GM18526 (cell line): ENCODE data around the gene ERICH3.

Source experiments
- POLR2A ChIP-seq: IDR thresholded peaks from 3 replicates; pipeline ENCODE4 v1.6.1; 2011; ENCODE audit not compliant: insufficient read length; ENCODE audit errors: extremely low read depth

The ERICH3 gene

DNA sequence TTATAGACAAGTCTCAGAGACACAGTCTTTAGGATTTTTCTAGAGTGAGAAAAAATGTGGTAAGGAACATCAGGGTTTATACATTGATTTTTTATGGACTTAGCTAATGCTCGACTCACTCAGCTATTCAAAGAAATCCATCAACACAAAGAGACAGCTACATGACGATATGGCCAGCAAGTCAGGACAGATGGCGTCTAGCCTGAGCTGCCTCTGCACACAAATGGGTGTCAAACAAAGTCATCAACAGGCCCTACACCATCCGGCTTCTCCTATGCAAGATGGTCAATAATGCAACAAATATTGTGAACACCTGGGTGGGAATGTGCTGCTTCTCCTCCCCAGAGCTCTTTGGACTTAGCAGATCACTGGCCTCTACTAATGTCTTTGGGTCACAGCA lies 13.3 kb upstream of the ERICH3 start:
- TF ChIP-seq POLR2A = no peak

DNA sequence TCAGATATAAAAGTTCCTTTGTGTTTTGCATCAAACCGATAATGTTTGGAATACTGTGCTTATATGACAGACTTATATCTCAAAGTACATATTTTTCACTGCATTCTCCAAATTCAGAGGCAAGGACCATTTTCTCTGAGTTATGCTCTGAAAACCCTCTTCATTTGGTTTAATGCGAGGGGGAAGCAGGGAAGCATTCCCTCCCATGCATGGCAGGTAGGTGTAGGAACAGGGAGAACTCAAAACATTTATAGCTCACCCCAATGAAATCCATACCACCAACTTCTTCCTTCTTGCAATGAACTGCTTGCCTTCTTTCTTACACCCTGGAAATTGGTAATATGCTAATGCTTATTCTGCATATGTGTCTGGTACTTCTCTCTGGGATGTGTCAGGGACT lies 10.7 kb upstream of the ERICH3 start:
- TF ChIP-seq POLR2A = no peak

DNA sequence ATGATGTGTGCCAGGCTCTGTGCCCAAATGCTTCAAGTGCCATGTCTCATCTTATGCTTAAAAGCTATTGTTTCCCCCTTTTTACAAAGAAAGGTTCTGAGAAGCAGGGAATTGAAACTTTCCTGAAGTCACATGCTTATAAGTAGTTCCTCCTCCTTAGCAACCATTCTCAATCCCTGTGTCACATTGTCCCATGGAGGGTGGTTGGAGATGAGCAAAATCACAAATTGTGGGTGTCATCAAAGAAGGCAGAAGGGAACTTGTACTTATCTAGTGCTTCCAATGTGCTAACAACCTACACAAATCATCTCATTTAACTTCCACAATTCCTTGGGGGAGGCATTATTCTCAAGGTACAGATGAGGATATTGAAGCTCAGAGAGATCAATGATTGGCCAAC lies 10.1 kb upstream of the ERICH3 start:
- no peak for TF ChIP-seq POLR2A

DNA sequence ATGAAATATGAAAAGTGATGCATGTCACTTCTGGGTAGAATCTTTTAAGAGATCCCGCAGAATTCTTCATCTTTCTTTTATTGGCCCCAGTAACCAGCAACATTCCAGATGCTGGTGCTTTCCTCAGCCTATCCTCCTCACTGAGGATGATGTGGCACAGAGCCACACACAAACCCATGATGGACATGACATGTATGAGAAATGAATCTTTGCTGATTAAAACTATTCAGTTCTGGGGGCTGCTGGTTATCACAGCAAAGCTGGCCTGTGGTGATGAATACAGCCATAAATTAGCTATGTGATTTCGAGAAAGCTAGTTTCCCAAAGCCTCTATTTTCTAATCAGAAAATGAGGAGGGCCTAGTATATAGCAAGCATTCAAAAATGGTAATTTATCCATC lies 8.3 kb upstream of the ERICH3 start:
- TF ChIP-seq POLR2A = no peak

DNA sequence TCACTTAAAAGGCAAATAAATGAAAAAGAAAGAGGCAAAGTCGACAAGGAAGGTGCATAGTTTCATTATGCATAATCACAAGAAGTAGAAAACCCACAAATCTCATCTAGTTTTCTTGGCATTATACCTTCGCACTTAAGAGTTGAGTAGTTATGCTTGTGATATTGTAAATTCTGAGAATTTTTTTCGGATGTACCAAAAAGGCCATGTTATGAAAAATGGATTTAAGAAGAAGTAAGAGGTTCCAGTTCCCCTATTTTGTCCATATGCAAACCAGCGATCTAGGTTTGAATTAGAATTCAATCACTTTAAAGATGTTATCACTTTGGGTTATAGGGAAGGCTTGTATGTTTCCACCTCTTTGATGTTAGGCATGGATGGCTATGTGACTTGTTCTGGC lies 7.9 kb upstream of the ERICH3 start:
- no peak for TF ChIP-seq POLR2A

DNA sequence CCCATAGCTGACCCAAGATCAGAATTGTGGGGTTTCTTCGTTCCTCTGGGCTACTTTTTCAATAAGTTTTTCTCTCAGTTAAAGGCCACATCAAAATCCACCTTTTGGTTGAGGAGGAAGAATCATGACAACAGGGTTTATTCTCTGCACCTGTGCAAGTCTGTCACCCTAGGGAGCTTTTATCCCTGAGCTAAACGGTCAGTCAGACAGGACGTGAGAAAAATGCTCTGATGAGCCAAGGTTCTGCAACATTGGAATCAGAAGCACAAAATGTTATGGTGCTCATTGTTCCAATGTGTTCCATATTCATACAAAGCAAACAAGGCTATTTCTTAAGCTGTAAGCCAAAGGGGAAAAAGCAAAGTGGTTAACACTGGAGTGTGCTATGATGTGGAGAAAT lies 7.4 kb upstream of the ERICH3 start:
- TF ChIP-seq POLR2A = no peak

DNA sequence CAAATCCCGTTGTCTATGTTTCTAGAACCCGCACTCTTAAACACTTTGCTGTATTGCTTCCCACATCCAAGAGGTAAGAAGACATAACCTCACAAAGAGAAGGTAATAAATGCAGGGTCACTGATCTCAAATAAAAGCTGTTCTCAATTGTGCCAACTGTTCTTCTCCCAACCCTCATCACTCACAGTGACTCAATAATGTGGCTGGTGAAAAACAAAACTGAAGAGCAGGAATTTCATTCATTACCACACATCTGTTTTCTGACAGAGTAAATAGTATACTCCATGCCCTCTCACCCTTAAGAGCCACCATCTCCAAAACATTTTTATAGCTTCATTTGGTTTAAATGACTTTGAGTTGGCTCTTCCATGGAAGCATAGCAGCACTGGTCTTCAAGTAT lies 6.2 kb upstream of the ERICH3 start:
- TF ChIP-seq POLR2A = no peak

DNA sequence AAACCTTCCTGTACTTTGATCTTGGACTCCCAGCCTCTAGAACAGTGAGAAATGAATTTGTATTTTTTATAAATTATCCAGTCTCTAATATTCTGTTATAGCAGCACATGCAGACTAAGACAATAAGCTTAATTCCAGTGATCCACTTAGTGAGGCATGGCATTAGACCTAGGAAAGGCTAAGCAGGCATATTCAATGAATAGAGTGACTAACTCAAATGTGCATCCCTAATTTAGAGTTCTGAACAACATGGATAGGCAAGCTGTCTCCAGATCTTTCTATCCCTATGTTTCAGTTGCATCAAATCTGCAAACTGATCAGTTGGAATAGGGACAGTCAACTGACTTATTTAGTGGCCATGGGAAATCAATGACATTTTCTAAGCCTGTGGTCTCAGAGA lies 4.3 kb upstream of the ERICH3 start:
- TF ChIP-seq POLR2A = no peak

DNA sequence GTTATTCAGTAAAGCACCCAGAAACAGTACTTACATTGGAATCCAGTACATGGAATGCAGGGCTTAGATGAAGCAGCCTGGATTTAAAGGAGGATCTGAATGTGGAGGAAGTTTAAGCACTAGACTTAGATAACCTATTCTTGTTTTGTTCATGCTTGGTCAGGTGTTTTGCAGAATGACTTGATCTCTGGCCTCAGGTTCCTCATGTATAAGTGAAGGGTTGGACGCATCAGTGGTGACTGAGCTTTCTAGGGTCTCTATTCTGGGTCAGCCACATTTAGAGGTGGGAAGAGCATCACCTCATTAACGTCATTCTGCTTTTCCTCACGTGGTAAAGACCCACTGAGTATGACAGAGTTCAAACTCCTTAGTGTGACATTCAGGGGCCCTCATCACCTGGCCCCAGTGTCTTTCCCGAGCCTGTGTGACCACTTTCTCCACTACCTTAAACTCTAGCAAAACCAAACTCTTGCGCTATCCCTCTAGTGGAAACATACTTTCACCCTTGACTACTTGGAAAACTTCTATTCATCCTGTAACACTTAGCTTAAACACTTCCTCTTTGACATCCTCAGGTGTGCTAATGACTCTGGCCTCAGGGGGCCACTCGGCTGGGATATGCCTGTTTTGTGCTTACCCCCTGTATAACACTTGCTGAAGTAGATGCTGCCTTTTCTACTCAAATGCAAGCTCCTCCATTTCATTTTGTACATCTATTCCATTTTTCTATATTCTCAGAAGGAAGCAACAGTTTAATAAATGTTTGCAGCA lies 871 bp upstream of the ERICH3 start:
- TF ChIP-seq POLR2A = no peak

DNA sequence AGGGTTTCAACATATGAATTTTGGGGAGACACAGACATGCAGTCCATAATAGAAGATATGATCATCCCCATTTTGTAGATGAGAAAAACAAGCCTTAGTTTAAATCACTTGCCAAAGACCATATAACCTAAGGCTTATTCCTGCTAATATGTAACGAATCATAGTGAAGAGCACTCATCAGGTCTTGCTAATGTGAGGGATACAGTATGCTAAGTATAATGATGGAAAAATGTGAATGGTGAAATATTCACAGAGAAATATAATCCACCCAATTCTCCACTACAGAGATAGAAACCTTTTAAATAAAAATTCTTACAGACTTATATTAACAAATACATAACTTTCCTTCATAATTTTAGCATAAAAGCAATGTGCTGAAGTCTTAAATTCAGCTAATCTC lies 18.9 kb downstream of the ERICH3 start:
- no peak for TF ChIP-seq POLR2A

DNA sequence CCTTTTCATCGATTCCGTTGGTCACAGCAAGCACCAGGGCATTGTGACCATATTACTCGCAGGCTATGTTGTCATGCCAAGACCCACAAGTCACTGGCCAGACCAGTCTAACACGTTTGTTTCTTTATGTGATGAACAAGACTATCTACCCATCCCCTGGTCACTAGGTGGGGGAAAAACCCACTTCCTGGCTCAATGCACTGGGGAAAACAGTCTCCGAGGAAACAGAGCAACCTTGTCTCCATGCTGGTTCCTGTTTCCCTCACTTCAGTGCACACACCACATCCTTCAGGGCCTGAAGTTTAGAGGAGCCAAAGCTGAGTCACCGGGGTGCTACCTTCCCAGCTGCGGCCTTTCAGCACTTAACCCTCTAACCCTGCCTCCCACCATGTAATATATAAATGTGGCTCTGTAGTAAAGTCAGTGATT lies 20.9 kb downstream of the ERICH3 start:
- TF ChIP-seq POLR2A = no peak

DNA sequence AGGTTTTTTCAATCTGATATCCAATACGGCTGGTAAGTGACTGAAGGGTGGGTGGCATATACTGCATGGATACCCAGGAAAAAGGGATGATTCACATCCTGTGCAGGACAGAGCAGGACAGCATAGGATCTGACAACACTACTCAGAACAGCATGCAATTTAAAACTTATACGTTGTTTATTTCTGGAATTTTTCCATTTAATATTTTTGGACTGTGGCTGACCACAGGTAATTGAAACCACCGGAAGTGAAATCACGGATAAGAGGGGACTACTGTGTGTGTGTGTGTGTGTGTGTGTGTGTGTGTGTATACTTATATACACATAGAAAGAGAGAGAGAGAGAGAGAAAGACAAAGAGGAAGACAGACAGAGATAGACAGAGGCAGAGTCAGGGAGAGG lies 23.0 kb downstream of the ERICH3 start:
- no peak for TF ChIP-seq POLR2A

DNA sequence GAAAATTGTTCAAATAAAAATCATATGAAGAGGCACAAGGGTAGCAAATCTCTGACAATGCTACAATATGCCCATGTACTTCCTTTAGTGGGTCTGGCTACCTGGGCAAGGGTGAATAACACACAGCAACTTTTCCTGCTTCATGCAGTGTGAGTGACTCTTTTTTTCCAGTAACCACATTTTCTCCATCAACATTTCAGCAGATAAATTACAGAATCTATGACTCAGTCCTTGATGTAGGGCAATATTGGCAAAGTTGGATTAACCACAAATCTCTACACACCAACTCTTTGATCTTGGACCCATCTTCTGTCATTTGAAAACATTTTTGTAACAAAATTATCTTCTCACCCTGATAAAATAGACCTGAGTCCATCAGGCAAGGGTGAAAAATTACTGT lies 31.7 kb downstream of the ERICH3 start:
- no peak for TF ChIP-seq POLR2A

DNA sequence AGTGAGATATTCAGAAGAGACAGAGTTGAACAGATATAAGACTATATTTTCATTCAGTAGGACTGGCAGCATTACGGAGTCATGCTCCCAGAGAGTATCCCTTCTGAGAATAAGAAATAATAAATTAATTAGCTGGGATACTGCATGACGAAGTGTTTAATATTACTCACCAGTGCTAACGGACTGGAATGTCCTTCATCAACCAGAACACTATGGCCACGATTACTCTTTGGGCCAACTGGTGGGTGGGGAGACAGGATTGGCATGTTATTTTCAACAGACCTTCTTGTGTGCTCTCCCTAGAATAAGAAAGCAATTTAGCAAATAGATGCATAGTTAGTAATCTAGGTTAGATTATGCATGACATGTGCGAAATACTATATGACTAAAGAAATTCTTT lies 32.4 kb downstream of the ERICH3 start:
- TF ChIP-seq POLR2A = no peak

DNA sequence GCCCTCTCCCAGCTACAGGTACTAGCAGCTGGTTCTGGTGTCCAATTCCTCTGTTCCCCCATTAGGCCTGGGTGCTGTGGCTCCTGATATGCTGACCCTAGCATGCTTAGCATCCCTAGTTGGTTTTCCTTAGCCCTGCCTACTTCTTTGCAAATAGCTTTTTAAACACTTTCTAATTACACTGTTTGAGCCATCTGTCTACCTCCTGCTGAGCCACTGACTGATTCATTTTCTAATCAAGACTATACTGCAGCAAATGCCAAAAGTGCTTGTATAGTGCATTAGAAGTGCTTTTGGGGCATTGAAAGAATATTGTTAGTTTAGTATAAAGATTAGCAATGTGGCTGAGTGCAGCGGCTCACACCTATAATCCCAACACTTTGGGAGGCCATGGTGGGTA lies 36.3 kb downstream of the ERICH3 start:
- TF ChIP-seq POLR2A = no peak

DNA sequence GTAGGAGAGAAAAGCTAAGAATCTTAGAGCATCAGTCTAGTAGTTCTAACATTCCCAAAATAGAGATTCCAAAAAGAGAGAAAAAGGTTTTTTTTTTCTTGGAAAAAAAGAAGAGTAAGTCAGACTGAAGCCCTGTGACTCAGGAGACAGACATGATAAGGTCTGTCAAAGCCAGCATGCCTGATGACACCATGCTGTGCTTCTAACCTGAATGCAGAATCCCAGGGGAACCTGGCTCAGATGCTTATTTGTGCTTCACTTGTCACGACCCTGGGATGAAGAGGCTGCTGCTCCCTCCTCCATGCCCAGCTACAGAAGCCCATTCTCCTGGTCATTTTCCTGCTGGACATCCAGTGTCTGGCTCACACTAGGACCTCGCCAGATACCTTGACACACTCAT lies 44.3 kb downstream of the ERICH3 start:
- TF ChIP-seq POLR2A = no peak

DNA sequence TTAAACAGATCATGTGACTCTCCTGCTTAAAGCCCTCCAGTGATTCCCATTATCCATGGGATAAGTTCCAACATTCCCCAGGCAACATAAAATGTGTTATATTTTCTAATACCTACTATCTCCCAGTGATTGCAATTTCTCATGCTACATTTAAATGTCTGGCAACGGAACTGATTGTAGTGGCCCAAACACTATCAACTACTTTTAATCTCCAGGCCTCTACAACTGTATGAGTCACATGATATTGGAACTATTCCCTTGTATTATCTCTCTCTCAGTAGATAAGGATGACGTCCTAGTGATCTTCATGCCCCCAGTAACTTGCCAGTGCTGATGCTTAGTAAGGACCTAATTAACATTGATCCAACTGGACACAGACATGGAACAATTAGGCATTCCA lies 49.9 kb downstream of the ERICH3 start:
- no peak for TF ChIP-seq POLR2A
